Measurements from ENCODE around the gene ENTREP3.
A peak's percentile ranks its signal among the peaks of the same experiment; 100 is the strongest.

- TF ChIP-seq CTCF (IDR thresholded peaks at IDR 0.05; ENCODE audit: low read depth, low read length), result peak; percentile 90
- TF ChIP-seq EZH2phosphoT487 (IDR thresholded peaks at IDR 0.05; ENCODE audit: low read depth), result no peak
These were observed 28.9 kb downstream of the ENTREP3 start for GRCh38 chr1:155226188-155226909.
